ENCODE measurements around the gene LMAN1L. TPM values are rescaled to one million over a fixed set of nuclear protein-coding genes. Genes with fewer than 3 reads are reported as not detected.
A peak's percentile ranks its signal among the peaks of the same experiment; 100 is the strongest.

LMAN1L gene
- total and polyA plus RNA-seq, 4 experiments from 2014 or later, result 0.23 to 0.39 TPM; not detected in 2

DNA sequence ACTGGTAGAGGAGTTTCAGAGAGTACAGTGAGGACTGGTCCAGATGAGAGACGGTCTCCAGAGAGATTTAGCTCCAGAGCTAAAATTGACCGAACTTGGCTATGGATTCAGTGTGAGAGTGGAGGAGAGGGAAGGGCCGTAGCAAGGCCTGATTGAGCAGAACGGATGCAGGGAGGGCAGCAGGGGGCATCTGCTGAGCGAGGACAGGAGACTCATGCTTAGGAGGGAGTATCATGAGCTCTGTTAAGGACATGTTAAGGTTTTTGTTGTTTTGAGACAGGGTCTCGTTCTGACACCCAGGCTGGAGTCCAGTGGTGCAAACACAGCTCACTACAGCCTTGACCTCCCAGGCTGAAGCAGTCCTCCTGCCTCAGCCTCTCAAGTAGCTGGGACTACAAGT is 7.7 kb upstream of the LMAN1L start:
- POLR2A ChIA-PET (ENCODE audit: partially characterized antibody), result interaction anchor here (0.7 to 7.1 kb wide), 12 partner anchors 8 to 109 kb away, joined by 3 to 59 read pairs (median 4); partner anchors contain the start of genes CSK and EDC3
- H3K9me3 Mint-ChIP-seq, result no peaks in the 10 kb centered on the region
- no peak overlapping the region for H3K4me3 Mint-ChIP-seq

DNA sequence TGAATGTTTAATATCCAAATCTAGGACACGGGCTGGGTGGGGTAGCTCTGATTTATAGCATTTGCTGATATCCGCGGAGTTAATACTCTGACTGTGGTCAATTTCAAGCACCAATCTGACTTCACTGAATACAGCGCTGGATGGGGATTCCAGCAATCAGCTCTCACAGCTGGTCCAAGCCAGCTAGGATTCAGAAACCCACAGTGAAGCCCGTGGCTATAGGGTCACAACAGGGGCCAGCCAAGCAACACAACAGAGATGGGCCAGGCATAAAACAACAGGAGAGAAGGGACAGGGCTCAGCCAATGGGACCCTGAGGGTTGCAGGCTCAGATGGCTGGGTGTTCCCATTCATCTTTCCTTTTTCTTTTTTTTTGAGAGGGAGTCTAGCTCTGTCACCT is 5.4 kb upstream of the LMAN1L start:
- Histone ChIP-seq H3K36me3 (ENCODE audit: insufficient read depth, low read length) (peaks cover 9% of the 10 kb centered on the region), H3K27ac (ENCODE audit: low read depth, low read length) (no peak overlapping the region), H3K4me1 (ENCODE audit: insufficient read depth, low read length) (peaks cover 15% of the 10 kb centered on the region), H3K4me3 (ENCODE audit: low read length in 2 of 2) (no peak overlapping the region), H3K27me3 (ENCODE audit: insufficient read depth, low read length) (no peaks in the 10 kb centered on the region), H3K9me3 (ENCODE audit: control insufficient read depth in 1 of 2, low read length in 2 of 2) (no peaks in the 10 kb centered on the region)
- H3K4me3 Mint-ChIP-seq, result no peak overlapping the region
- ChIA-PET POLR2A (ENCODE audit: partially characterized antibody) (interaction anchor here (1.1 to 7.1 kb wide), 9 partner anchors 9 to 37 kb away, joined by 3 to 59 read pairs (median 5); partner anchors contain the start of gene CSK), CTCF (ENCODE audit: partially characterized antibody) (interaction anchor here (1.1 to 36.4 kb wide), 5 partner anchors 8 to 173 kb away, joined by 3 to 1908 read pairs (median 4); partner anchors contain the start of gene CSK)
- DNase-seq, result no peak
- H3K27ac Mint-ChIP-seq, result peak overlapping the region; percentile 48 to 94 (median 81)
- intact Hi-C loops (cut with micrococcal nuclease), result no loop called here
- peaks cover 22 to 40% (median 30%) of the 10 kb centered on the region in 4 donors for H3K4me1 Mint-ChIP-seq
- H3K27me3 Mint-ChIP-seq, result no peaks in the 10 kb centered on the region
- no peaks in the 10 kb centered on the region for H3K9me3 Mint-ChIP-seq
- peaks cover 8 to 18% of the 10 kb centered on the region in 2 donors for H3K36me3 Mint-ChIP-seq

More for the DNA sequence above, 7.7 kb upstream of the LMAN1L start:
- intact Hi-C loops (cut with micrococcal nuclease), result loop anchor here (5.0 kb wide), 1 partner anchor 32 kb away; no protein-coding TSS in a partner anchor
- no peak for DNase-seq
- H3K4me1 Mint-ChIP-seq, result peaks cover 25 to 45% (median 37%) of the 10 kb centered on the region in 4 donors
- Histone ChIP-seq H3K4me1 (ENCODE audit: insufficient read depth, low read length) (peaks cover 21% of the 10 kb centered on the region), H3K36me3 (ENCODE audit: insufficient read depth, low read length) (peaks cover 32% of the 10 kb centered on the region), H3K9me3 (ENCODE audit: control insufficient read depth in 1 of 2, low read length in 2 of 2) (no peaks in the 10 kb centered on the region), H3K27ac (ENCODE audit: low read depth, low read length) (no peak overlapping the region), H3K27me3 (ENCODE audit: insufficient read depth, low read length) (no peaks in the 10 kb centered on the region), H3K4me3 (ENCODE audit: low read length in 2 of 2) (no peak overlapping the region)
- H3K27ac Mint-ChIP-seq, result peak overlapping the region in 6 of 7 donors; percentile 51 to 88 (median 74)
- peaks cover 16 to 40% of the 10 kb centered on the region in 2 donors for H3K36me3 Mint-ChIP-seq
- CTCF ChIA-PET (ENCODE audit: partially characterized antibody), result interaction anchor here (0.9 to 36.4 kb wide), 9 partner anchors 9 to 170 kb away, joined by 3 to 1908 read pairs (median 4); partner anchors contain the start of gene CSK
- no peaks in the 10 kb centered on the region for H3K27me3 Mint-ChIP-seq

DNA sequence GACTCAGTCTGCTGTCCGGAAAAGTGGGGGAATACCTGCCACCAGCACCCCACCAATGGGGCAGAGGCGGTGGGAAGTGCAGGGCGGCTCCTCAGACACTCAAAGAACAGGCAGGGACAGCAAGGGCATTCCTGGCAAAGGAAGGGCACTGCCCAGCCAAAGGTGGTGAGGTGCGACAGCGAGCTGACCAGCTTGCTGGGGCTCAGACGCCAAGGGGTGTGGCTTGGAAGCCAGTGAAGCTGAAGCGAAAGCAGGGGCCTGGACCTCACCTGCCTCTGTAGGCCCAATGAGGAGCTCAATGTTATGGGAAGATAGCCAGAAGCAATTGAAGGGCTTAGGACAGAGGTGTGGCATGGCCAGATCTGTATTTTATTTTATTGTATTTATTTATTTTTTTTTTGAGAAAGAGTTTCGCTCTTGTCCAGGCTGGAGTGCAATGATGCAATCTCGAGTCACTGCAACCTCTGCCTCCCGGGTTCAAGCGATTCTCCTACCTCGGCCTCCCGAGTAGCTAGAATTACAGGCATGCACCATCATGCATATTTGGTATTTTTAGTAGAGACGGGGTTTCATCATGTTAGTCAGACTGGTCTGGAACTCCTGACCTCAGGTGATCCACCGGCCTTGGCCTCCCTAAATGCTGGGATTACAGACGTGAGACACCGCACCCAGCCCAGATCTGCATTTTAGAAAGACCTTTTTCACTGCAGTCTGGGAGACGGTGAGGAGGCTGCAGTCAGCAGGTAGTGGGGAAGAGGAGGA is 4.4 kb upstream of the LMAN1L start:
- no peaks in the 10 kb centered on the region for H3K27me3 Mint-ChIP-seq
- H3K9me3 ChIP-seq (ENCODE audit: control insufficient read depth in 1 of 2, low read length in 2 of 2), result no peaks in the 10 kb centered on the region
- H3K4me1 Mint-ChIP-seq, result peaks cover 22 to 40% (median 30%) of the 10 kb centered on the region in 4 donors
- peak overlapping the region; percentile 64 to 96 (median 81) for H3K27ac Mint-ChIP-seq
- H3K36me3 Mint-ChIP-seq, result peaks cover 4 to 13% of the 10 kb centered on the region in 2 donors
- no peak overlapping the region for H3K4me3 ChIP-seq (ENCODE audit: low read length in 2 of 2)
- H3K27ac ChIP-seq (ENCODE audit: low read depth, low read length), result peak overlapping the region; percentile 18
- no peaks in the 10 kb centered on the region for H3K9me3 Mint-ChIP-seq
- intact Hi-C loops (cut with micrococcal nuclease), result no loop called here
- peaks cover 8% of the 10 kb centered on the region for H3K36me3 ChIP-seq (ENCODE audit: insufficient read depth, low read length)
- POLR2A ChIA-PET (ENCODE audit: partially characterized antibody), result interaction anchor here (0.9 to 7.1 kb wide), 10 partner anchors 8 to 93 kb away, joined by 3 to 59 read pairs (median 4); partner anchors contain the start of gene CSK
- no peak overlapping the region for H3K4me3 Mint-ChIP-seq
- no peak for DNase-seq
- CTCF ChIA-PET (ENCODE audit: partially characterized antibody), result interaction anchor here (1.1 to 36.4 kb wide), 5 partner anchors 9 to 174 kb away, joined by 3 to 1908 read pairs (median 4); partner anchors contain the start of gene CSK
- H3K4me1 ChIP-seq (ENCODE audit: insufficient read depth, low read length), result peaks cover 15% of the 10 kb centered on the region
- H3K27me3 ChIP-seq (ENCODE audit: insufficient read depth, low read length), result no peaks in the 10 kb centered on the region

DNA sequence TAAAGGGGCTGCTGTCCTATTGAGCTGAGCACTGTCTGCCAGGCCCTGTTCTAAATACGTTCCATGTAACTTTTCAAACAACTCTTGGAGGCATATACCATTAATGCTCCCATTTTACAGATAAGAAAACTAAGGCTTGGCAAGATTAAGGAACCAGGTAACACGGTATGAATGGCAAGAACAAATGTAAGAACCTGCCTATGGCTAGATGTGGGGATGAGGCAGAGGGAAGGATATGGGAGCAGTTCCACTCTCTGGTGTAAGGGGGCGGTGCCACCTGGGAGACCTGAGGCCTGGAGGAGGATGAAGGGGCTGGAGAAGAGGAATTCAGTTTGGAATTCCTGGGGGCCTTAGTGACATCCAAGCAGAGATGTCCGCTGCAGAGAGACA is 3.8 kb upstream of the LMAN1L start:
- DNase-seq, result no peak
- peaks cover 15% of the 10 kb centered on the region for H3K4me1 ChIP-seq (ENCODE audit: insufficient read depth, low read length)
- ChIA-PET POLR2A (ENCODE audit: partially characterized antibody) (interaction anchor here (1.7 to 7.1 kb wide), 3 partner anchors 16 to 92 kb away, joined by 4 to 59 read pairs (median 45); partner anchors contain the start of gene CSK), CTCF (ENCODE audit: partially characterized antibody) (interaction anchor here (3.5 to 36.4 kb wide), 2 partner anchors 30 to 93 kb away, joined by 11 to 1908 read pairs; partner anchors contain the start of gene CSK)
- no peaks in the 10 kb centered on the region for H3K27me3 ChIP-seq (ENCODE audit: insufficient read depth, low read length)
- H3K4me1 Mint-ChIP-seq, result peaks cover 22 to 39% (median 30%) of the 10 kb centered on the region in 4 donors
- H3K9me3 ChIP-seq (ENCODE audit: control insufficient read depth in 1 of 2, low read length in 2 of 2), result no peaks in the 10 kb centered on the region
- H3K9me3 Mint-ChIP-seq, result no peaks in the 10 kb centered on the region
- H3K27me3 Mint-ChIP-seq, result no peaks in the 10 kb centered on the region
- no peak overlapping the region for H3K4me3 ChIP-seq (ENCODE audit: low read length in 2 of 2)
- H3K27ac ChIP-seq (ENCODE audit: low read depth, low read length), result no peak overlapping the region
- H3K27ac Mint-ChIP-seq, result peak overlapping the region; percentile 53 to 85 (median 71)
- no peak overlapping the region for H3K4me3 Mint-ChIP-seq
- H3K36me3 Mint-ChIP-seq, result peaks cover 3 to 9% of the 10 kb centered on the region in 2 donors
- H3K36me3 ChIP-seq (ENCODE audit: insufficient read depth, low read length), result peaks cover 3% of the 10 kb centered on the region
- intact Hi-C loops (cut with micrococcal nuclease), result no loop called here

DNA sequence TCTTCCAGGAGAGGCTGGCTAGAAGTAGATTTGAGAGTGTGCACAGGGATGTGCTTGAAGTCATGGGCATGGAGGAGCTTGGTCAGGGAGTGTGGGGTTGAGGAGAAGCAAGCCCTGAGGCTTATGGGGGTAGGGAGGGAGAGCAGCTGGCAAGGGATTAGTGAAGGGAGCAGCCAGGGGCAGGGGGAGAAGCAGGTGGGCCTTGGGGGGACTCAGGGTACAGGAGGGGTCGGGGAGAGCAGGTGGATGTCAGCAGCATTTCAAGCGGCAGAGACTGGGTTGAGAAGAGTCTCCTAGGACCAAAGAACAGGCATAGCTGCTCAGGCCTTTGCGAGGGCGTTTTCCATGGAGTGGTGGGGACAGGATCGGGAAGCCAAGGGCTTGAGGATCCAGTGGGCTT is 3.4 kb upstream of the LMAN1L start:
- H3K27ac ChIP-seq (ENCODE audit: low read depth, low read length), result no peak overlapping the region
- DNase-seq, result no peak
- no peaks in the 10 kb centered on the region for H3K27me3 ChIP-seq (ENCODE audit: insufficient read depth, low read length)
- Mint-ChIP-seq H3K4me1 (peaks cover 22 to 34% (median 30%) of the 10 kb centered on the region in 4 donors), H3K4me3 (peak overlapping the region in 2 of 8 donors; percentile 17 to 42), H3K27me3 (no peaks in the 10 kb centered on the region), H3K9me3 (no peaks in the 10 kb centered on the region), H3K36me3 (peaks cover 0 to 5% of the 10 kb centered on the region in 2 donors), H3K27ac (peak overlapping the region; percentile 33 to 85 (median 71))
- no peaks in the 10 kb centered on the region for H3K9me3 ChIP-seq (ENCODE audit: control insufficient read depth in 1 of 2, low read length in 2 of 2)
- ChIA-PET CTCF (ENCODE audit: partially characterized antibody) (interaction anchor here (0.9 to 36.4 kb wide), 4 partner anchors 27 to 93 kb away, joined by 3 to 1908 read pairs (median 7); partner anchors contain the start of gene CSK), POLR2A (ENCODE audit: partially characterized antibody) (interaction anchor here (1.7 to 7.1 kb wide), 2 partner anchors 26 to 92 kb away, joined by 4 to 59 read pairs; partner anchors contain the start of gene CSK)
- H3K4me1 ChIP-seq (ENCODE audit: insufficient read depth, low read length), result peaks cover 15% of the 10 kb centered on the region
- intact Hi-C loops (cut with micrococcal nuclease), result no loop called here
- H3K4me3 ChIP-seq (ENCODE audit: low read length in 2 of 2), result no peak overlapping the region
- H3K36me3 ChIP-seq (ENCODE audit: insufficient read depth, low read length), result no peaks in the 10 kb centered on the region

DNA sequence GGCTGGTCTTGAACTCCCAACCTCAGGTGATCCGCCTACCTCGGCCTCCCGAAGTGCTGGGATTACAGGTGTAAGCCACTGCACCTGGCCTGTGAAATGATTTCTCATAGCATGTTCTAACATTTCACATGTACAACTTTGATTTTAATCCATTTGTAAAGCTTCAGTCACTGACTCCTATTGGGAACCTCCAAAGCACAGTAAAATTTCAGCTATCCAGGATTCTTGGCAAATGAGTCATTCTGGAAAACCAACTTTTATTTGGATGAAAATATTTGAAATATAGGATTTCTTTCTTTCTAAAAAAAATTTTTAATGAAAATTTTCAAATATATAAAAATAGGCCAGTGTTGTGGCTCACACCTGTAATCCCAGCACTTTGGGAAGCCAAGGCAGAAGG is 2.7 kb upstream of the LMAN1L start:
- no peak for DNase-seq
- H3K27me3 ChIP-seq (ENCODE audit: insufficient read depth, low read length), result no peaks in the 10 kb centered on the region
- Mint-ChIP-seq H3K9me3 (no peaks in the 10 kb centered on the region), H3K27ac (no peak overlapping the region), H3K4me1 (peaks cover 22 to 34% (median 27%) of the 10 kb centered on the region in 4 donors), H3K4me3 (no peak overlapping the region), H3K27me3 (no peaks in the 10 kb centered on the region), H3K36me3 (peaks cover 0 to under 1% of the 10 kb centered on the region in 2 donors)
- no peak overlapping the region for H3K27ac ChIP-seq (ENCODE audit: low read depth, low read length)
- H3K9me3 ChIP-seq (ENCODE audit: control insufficient read depth in 1 of 2, low read length in 2 of 2), result no peaks in the 10 kb centered on the region
- H3K4me3 ChIP-seq (ENCODE audit: low read length in 2 of 2), result no peak overlapping the region
- no peaks in the 10 kb centered on the region for H3K36me3 ChIP-seq (ENCODE audit: insufficient read depth, low read length)
- peaks cover 15% of the 10 kb centered on the region for H3K4me1 ChIP-seq (ENCODE audit: insufficient read depth, low read length)
- ChIA-PET POLR2A (ENCODE audit: partially characterized antibody) (interaction anchor here (1.6 to 7.1 kb wide), 2 partner anchors 27 to 39 kb away, joined by 6 to 59 read pairs; partner anchors contain the start of gene CSK), CTCF (ENCODE audit: partially characterized antibody) (interaction anchor here (0.9 to 36.4 kb wide), 4 partner anchors 27 to 92 kb away, joined by 3 to 1908 read pairs (median 7); partner anchors contain the start of gene CSK)
- intact Hi-C loops (cut with micrococcal nuclease), result no loop called here

All from CD4-positive, alpha-beta memory T cell (primary cell).